ENCODE data around the gene KDSR.
A peak's percentile ranks its signal among the peaks of the same experiment; 100 is the strongest.

The KDSR gene

GRCh38 chr18:63307551-63308200 lies 59.3 kb downstream of the KDSR start:
- Histone ChIP-seq H3K4me3 (ENCODE audit: insufficient read depth, low read depth, low read length, poor library complexity, severe bottlenecking) (no peak overlapping the region), H3K4me1 (ENCODE audit: control insufficient read depth, insufficient read depth, low read length, poor library complexity, severe bottlenecking) (peaks cover 38% of the 10 kb centered on the region), H3K9me3 (ENCODE audit: control insufficient read depth, low read length) (no peaks in the 10 kb centered on the region), H3K27me3 (replicated peaks; ENCODE audit: control insufficient read depth, insufficient read depth, low read length, poor library complexity, severe bottlenecking) (no peaks in the 10 kb centered on the region), H3K36me3 (ENCODE audit: control insufficient read depth, insufficient read depth, low read length) (no peaks in the 10 kb centered on the region), H3K27ac (ENCODE audit: insufficient read depth, low read length, poor library complexity, severe bottlenecking) (peak overlapping the region; percentile 48)
- DNase-seq, result no peak

- DNase-seq, result no peak
These were observed 60.0 kb downstream of the KDSR start for GRCh38 chr18:63306819-63307550.

GRCh38 chr18:63306249-63306648 lies 60.8 kb downstream of the KDSR start:
- H3K27ac ChIP-seq (ENCODE audit: insufficient read depth, low read length, poor library complexity, severe bottlenecking), result no peak overlapping the region
- H3K9me3 ChIP-seq (ENCODE audit: control insufficient read depth, low read length), result no peaks in the 10 kb centered on the region
- DNase-seq, result no peak
- peaks cover 5% of the 10 kb centered on the region for H3K36me3 ChIP-seq (ENCODE audit: control insufficient read depth, insufficient read depth, low read length)
- H3K4me1 ChIP-seq (ENCODE audit: control insufficient read depth, insufficient read depth, low read length, poor library complexity, severe bottlenecking), result peaks cover 40% of the 10 kb centered on the region
- H3K4me3 ChIP-seq (ENCODE audit: insufficient read depth, low read depth, low read length, poor library complexity, severe bottlenecking), result no peak overlapping the region
- H3K27me3 ChIP-seq (replicated peaks; ENCODE audit: control insufficient read depth, insufficient read depth, low read length, poor library complexity, severe bottlenecking), result no peaks in the 10 kb centered on the region

More at GRCh38 chr18:63306819-63307550, 60.0 kb downstream of the KDSR start:
- Histone ChIP-seq H3K27me3 (replicated peaks; ENCODE audit: control insufficient read depth, insufficient read depth, low read length, poor library complexity, severe bottlenecking) (no peaks in the 10 kb centered on the region), H3K4me1 (ENCODE audit: control insufficient read depth, insufficient read depth, low read length, poor library complexity, severe bottlenecking) (peaks cover 39% of the 10 kb centered on the region), H3K36me3 (ENCODE audit: control insufficient read depth, insufficient read depth, low read length) (no peaks in the 10 kb centered on the region), H3K9me3 (ENCODE audit: control insufficient read depth, low read length) (no peaks in the 10 kb centered on the region), H3K27ac (ENCODE audit: insufficient read depth, low read length, poor library complexity, severe bottlenecking) (no peak overlapping the region), H3K4me3 (ENCODE audit: insufficient read depth, low read depth, low read length, poor library complexity, severe bottlenecking) (no peak overlapping the region)

GRCh38 chr18:63303547-63303946 lies 63.5 kb downstream of the KDSR start:
- H3K4me3 ChIP-seq (ENCODE audit: insufficient read depth, low read depth, low read length, poor library complexity, severe bottlenecking), result no peak overlapping the region

GRCh38 chr18:63302636-63303405 lies 64.2 kb downstream of the KDSR start:
- Histone ChIP-seq H3K36me3 (ENCODE audit: control insufficient read depth, insufficient read depth, low read length) (peaks cover 16% of the 10 kb centered on the region), H3K4me1 (ENCODE audit: control insufficient read depth, insufficient read depth, low read length, poor library complexity, severe bottlenecking) (peaks cover 55% of the 10 kb centered on the region), H3K27me3 (replicated peaks; ENCODE audit: control insufficient read depth, insufficient read depth, low read length, poor library complexity, severe bottlenecking) (no peaks in the 10 kb centered on the region), H3K4me3 (ENCODE audit: insufficient read depth, low read depth, low read length, poor library complexity, severe bottlenecking) (peak overlapping the region; percentile 9), H3K27ac (ENCODE audit: insufficient read depth, low read length, poor library complexity, severe bottlenecking) (peak overlapping the region; percentile 27), H3K9me3 (ENCODE audit: control insufficient read depth, low read length) (no peaks in the 10 kb centered on the region)
- no peak for DNase-seq

More at GRCh38 chr18:63303547-63303946, 63.5 kb downstream of the KDSR start:
- Histone ChIP-seq H3K27me3 (replicated peaks; ENCODE audit: control insufficient read depth, insufficient read depth, low read length, poor library complexity, severe bottlenecking) (no peaks in the 10 kb centered on the region), H3K9me3 (ENCODE audit: control insufficient read depth, low read length) (no peaks in the 10 kb centered on the region), H3K27ac (ENCODE audit: insufficient read depth, low read length, poor library complexity, severe bottlenecking) (peak overlapping the region; percentile 26), H3K36me3 (ENCODE audit: control insufficient read depth, insufficient read depth, low read length) (peaks cover 10% of the 10 kb centered on the region), H3K4me1 (ENCODE audit: control insufficient read depth, insufficient read depth, low read length, poor library complexity, severe bottlenecking) (peaks cover 53% of the 10 kb centered on the region)
- DNase-seq, result no peak

- Histone ChIP-seq H3K4me1 (ENCODE audit: control insufficient read depth, insufficient read depth, low read length, poor library complexity, severe bottlenecking) (peaks cover 55% of the 10 kb centered on the region), H3K9me3 (ENCODE audit: control insufficient read depth, low read length) (no peaks in the 10 kb centered on the region), H3K27me3 (replicated peaks; ENCODE audit: control insufficient read depth, insufficient read depth, low read length, poor library complexity, severe bottlenecking) (no peaks in the 10 kb centered on the region), H3K27ac (ENCODE audit: insufficient read depth, low read length, poor library complexity, severe bottlenecking) (no peak overlapping the region), H3K4me3 (ENCODE audit: insufficient read depth, low read depth, low read length, poor library complexity, severe bottlenecking) (no peak overlapping the region), H3K36me3 (ENCODE audit: control insufficient read depth, insufficient read depth, low read length) (peaks cover 20% of the 10 kb centered on the region)
- DNase-seq, result no peak
These were observed 64.8 kb downstream of the KDSR start for GRCh38 chr18:63302220-63302619.

GRCh38 chr18:63301434-63301833 lies 65.6 kb downstream of the KDSR start:
- Histone ChIP-seq H3K4me1 (ENCODE audit: control insufficient read depth, insufficient read depth, low read length, poor library complexity, severe bottlenecking) (peaks cover 55% of the 10 kb centered on the region), H3K36me3 (ENCODE audit: control insufficient read depth, insufficient read depth, low read length) (peaks cover 20% of the 10 kb centered on the region), H3K27me3 (replicated peaks; ENCODE audit: control insufficient read depth, insufficient read depth, low read length, poor library complexity, severe bottlenecking) (no peaks in the 10 kb centered on the region), H3K4me3 (ENCODE audit: insufficient read depth, low read depth, low read length, poor library complexity, severe bottlenecking) (no peak overlapping the region), H3K9me3 (ENCODE audit: control insufficient read depth, low read length) (no peaks in the 10 kb centered on the region), H3K27ac (ENCODE audit: insufficient read depth, low read length, poor library complexity, severe bottlenecking) (peak overlapping the region; percentile 1)
- no peak for DNase-seq

GRCh38 chr18:63299837-63300745 lies 66.9 kb downstream of the KDSR start:
- DNase-seq, result no peak
- H3K27me3 ChIP-seq (replicated peaks; ENCODE audit: control insufficient read depth, insufficient read depth, low read length, poor library complexity, severe bottlenecking), result no peaks in the 10 kb centered on the region
- H3K9me3 ChIP-seq (ENCODE audit: control insufficient read depth, low read length), result no peaks in the 10 kb centered on the region
- peaks cover 30% of the 10 kb centered on the region for H3K36me3 ChIP-seq (ENCODE audit: control insufficient read depth, insufficient read depth, low read length)
- no peak overlapping the region for H3K4me3 ChIP-seq (ENCODE audit: insufficient read depth, low read depth, low read length, poor library complexity, severe bottlenecking)
- H3K27ac ChIP-seq (ENCODE audit: insufficient read depth, low read length, poor library complexity, severe bottlenecking), result peak overlapping the region; percentile 39
- peaks cover 60% of the 10 kb centered on the region for H3K4me1 ChIP-seq (ENCODE audit: control insufficient read depth, insufficient read depth, low read length, poor library complexity, severe bottlenecking)
